GM18861 (cell line): ENCODE measurements around the gene CDH26.
"Not testable (repeated sequence)": the region's sequence is repeated elsewhere in the genome, so short reads cannot be mapped to it uniquely, and the experiment has no call there.

ENCODE experiments used
- ATAC-seq: cut with Tn5 transposase; IDR thresholded peaks from one replicate; pipeline ENCODE4 v1.9.1; 2021; ENCODE audit not compliant: unreplicated experiment

CDH26 gene

DNA sequence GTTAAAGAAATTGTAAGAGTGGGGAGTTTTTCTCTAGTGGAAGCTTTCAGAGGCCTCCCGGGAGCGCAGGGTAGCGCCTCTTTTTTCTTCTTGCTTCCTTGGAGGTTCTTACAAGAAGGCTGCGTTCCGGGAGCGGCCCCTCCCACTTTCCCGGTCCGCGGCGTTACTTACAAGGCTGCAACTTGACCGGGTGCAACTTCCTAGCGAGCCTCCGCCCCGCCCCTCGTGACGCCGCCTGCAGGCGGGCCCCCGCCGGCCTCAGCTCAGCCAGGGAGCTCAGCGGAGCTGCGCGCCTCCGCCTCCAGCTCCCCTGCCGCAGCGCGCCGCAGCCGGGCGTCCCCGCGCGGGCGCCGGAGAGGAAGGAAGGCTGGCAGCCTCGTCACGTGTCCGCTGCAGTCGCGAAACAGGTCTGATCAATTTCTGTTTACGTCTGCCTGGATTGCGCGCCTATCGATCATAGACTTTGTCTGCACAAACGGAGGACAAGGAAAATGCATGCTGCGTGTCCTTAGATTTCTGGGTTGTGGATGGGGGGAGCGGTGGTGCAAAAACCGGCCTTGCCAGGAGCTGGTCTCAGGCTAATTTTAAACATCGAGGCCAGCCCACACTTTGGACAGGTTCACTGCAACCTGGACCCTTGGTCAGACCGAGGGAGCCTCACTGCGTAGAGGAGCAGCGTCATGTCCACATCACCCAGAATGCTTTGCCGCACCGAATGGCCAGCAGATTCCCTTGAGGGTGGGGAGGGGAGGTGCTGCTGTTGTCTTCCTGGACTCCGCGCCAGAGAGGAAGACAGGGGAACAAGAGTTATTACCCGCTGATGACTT, 17.9 kb upstream of the CDH26 start, which contains the start of the genes FAM217B and PPP1R3D:
Gene FAM217B (plus strand): TSS at position 261 of the 827 bp plus-strand sequence. CDS start 3,555 bp downstream, outside the sequence.
Gene PPP1R3D (minus strand): TSS at position 177 of the 827 bp plus-strand sequence. CDS start 374 bp downstream, outside the sequence.
- ATAC-seq, result peak; percentile 94

DNA sequence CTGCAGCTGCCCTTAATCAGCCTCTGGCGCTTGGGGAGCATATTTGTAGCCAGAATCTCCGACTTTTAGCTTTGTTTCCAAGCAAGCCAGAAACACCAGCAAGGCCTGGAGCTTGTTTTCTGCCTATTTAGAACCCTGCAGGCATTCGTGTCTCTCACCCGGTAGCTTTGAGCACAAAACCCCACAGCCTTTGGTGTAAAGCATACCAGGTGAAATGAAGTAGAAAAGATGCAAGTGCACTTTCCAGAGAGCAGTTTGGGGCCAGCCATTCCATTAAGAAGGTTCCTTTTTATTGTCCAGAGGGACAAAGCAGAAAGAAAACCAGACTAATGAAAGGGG, 17.3 kb upstream of the CDH26 start:
- ATAC-seq, result no peak

GRCh38 chr20:59942245-59942644, 16.0 kb upstream of the CDH26 start:
- ATAC-seq, result no peak

- ATAC-seq, result no peak
These were observed 13.5 kb upstream of the CDH26 start for GRCh38 chr20:59944726-59945125.

GRCh38 chr20:59945175-59945574, 13.0 kb upstream of the CDH26 start:
- ATAC-seq, result no peak

DNA sequence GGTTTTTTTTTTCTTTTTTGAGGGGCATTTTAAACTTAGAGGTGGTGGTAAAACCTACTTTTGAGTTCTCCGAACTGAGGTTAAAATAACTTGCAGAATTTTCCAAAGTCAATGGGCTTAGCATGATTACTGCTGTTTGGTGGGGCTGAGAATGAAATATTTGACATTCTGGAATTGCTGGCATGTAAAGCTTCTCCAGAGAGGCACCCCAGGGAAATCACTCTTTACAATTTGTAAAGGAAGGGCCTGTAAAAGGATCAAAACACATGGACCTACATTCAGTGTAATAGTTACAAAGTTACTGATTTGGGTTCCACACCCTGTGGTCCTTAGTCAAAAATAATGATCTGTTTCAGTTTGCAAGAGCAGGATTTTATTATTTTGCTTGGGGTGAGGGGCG, 12.5 kb upstream of the CDH26 start:
- ATAC-seq, result no peak

DNA sequence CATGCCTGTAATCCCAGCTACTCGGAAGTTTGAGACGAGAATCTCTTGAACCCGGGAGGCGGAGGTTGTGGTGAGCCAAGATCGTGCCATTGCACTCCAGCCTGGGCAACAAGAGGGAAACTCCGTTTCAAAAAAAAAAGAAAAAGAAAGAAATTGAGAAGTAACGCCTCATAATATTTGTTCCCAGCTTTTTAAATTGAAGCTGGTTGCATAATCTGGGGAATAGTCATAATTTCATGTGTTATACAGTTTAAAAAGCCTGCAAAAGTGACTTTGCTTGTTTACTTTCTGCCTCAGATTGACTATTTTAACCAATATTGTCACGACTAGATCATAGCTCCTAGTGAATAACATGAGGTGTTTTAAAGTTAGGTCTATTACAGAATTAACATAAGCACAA, 10.8 kb upstream of the CDH26 start:
- ATAC-seq, result no peak

DNA sequence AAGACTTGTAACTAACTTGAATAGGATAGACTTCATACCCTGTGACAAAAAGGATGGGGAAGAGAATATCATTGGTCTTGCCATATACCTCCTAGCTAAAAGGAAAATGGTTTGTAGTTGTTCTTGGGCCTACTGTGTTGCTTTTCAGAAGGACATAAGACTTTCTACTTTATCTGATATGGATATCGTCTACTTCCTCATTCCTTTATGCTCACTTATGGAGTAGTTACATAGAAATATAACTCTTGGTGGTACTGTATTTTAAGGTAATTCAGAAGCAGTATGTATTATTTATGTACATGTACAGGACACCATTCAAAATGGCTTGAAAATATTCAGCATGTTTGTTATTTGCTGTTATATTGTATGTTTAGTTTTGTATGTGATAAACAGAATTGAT, 10.0 kb upstream of the CDH26 start:
- no peak for ATAC-seq

DNA sequence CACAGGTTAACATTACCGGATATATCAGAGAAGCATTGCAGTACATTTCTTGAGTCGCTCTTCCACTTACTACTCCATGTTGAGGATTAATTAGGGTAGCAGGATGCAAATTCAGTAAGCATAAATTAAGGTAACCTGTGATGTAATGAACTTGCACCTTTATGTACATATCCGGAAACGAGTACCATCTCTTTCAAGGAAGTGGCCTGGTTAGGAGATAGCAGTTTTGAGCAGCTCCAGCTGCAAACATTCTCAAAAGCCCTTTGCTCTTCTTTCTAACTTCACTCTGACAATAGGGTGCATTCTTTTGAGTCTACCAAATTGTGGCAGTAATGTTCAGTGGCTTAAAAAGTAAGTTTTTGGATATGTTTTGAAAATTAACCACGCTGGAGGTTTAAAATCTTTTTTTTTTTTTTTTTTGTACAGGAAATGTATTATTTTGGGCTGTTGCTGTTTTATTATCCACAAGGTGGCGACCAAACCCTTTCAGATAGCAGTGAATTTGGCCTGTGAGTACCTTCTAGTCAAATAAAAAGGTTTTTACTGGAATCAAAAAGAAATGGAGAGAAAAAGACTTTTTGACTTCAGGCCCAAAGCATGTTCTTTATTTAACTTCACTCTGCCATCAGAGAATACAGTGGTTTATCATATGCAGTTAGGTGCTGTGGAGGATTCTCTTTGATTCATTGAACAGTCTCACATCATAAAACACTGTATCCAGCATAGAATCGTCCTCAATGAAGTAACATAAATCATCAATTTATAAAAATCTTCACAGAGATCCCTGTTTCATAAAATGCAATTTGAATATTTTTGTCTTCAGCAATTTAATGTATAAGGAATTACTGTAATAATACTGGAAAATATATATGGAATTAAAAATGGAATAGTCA, 9.1 kb upstream of the CDH26 start:
- no peak for ATAC-seq

DNA sequence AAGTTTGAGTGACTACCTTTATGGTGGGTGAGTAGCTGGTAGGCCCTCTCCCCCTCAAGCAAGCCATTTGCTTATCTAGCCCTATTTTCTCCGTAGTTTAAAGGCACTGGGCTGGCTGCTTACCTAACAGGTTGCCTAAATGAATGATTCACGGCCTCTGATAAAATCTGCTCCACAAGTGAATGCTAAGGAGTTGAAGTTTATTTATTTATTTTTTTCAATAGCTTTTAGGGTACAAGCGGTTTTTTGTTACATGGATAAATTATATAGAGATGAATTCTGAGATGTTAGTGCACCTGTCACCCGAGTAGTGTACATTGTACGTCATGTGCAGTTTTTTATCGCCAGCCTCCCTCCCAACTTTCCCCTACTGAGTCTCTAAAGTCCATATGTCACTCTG, 8.3 kb upstream of the CDH26 start:
- no peak for ATAC-seq

DNA sequence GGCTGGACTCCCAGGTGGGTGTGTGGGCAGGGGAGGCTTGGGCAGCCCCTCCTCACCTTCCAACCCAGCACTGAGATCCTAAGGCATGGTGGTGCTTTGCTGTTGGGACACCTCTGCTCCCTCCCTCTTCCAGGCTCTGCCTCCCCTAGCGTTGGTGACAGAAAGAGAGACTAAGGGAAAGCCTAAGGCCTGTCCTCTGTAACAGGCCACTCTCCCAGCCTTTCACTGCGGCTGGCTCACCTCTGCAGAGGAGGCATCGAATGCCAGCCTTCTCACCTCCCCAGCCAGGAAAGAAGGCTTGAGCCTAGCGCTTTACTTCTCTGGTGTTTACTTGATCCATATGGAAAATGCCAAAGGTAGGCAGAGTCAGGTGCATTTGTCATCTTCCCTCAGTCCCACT, 3.5 kb upstream of the CDH26 start:
- ATAC-seq, result no peak

- peak; percentile 46 for ATAC-seq
These were observed 3.0 kb upstream of the CDH26 start for GRCh38 chr20:59955131-59955796.

DNA sequence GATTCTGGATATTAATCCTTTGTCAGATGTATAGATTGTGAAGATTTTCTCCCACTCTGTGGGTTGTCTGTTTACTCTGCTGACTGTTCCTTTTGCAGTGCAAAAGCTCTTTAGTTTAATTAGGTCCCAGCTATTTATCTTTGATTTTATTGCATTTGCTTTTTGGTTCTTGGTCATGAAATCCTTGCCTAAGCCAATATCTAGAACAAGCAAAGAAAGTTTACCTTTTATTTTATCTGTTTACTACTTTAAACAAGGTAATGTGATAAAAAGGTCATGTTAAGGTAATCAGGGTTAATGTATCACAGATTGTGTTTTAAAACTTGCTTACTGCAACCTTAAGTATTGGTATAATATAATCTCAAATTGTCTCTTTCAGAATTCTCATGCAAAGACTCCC, 655 bp upstream of the CDH26 start:
- ATAC-seq, result not testable (repeated sequence)

DNA sequence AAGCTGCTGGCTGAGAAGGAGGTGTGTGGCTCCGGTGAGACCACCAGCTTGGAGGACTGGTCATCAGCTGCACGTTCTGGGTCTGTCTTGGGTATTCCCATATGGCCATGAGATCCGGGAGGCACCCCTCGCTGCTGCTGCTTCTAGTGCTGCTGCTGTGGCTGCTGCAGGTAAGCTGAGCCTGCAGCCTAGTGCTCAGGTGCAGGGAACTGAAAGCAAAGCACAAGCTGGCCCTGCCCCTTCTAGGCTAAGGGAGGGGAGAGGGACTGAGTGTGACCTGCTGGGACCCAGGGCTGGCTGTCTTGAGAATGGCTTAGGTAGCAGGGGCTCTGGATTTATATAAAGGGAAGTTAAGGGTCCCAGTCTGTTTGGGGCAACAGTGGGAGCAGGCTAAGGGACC, 403 bp downstream of the CDH26 start:
- ATAC-seq, result no peak

DNA sequence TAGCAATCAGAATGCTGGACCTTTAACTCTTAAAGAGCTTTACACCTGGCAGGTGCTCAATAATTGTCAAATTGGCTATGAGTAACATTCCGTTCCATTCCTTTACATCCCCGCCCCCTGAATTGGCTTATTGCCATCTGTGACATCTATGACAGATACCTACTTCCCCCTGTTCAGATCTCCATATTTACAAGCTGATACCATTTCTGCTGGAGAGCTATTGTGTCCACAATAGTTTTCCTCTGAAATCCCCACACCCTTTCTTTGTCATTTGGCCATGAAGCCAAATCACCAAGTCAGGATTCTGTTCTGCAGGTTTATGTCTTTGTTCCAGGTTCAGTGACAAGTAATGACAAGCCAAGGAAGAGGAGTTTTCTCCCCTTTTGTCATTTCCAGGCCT, 3.2 kb downstream of the CDH26 start:
- ATAC-seq, result no peak

DNA sequence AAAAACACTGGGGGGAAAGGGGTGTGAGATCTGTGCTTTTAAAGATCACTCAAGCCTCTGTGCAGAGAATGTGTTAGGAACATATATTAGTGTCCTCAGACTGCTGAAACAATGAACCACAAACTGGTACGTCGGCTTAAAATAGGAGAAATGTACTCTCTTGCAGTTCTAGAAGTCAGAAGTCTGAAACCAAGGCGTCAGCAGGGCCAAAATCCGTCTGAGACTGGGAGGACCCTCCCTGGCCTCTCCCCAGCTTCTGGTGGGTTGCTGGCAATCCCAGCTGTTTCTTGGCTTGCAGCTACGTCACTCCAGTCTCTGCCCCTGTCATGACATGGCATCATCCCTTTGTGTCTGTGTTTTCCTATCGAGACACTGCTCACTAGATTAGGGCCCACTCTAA, 3.9 kb downstream of the CDH26 start:
- ATAC-seq, result no peak

- ATAC-seq, result no peak
These were observed 8.2 kb downstream of the CDH26 start for GRCh38 chr20:59966428-59966827.

GRCh38 chr20:59971428-59971827, 13.2 kb downstream of the CDH26 start:
- ATAC-seq, result no peak

DNA sequence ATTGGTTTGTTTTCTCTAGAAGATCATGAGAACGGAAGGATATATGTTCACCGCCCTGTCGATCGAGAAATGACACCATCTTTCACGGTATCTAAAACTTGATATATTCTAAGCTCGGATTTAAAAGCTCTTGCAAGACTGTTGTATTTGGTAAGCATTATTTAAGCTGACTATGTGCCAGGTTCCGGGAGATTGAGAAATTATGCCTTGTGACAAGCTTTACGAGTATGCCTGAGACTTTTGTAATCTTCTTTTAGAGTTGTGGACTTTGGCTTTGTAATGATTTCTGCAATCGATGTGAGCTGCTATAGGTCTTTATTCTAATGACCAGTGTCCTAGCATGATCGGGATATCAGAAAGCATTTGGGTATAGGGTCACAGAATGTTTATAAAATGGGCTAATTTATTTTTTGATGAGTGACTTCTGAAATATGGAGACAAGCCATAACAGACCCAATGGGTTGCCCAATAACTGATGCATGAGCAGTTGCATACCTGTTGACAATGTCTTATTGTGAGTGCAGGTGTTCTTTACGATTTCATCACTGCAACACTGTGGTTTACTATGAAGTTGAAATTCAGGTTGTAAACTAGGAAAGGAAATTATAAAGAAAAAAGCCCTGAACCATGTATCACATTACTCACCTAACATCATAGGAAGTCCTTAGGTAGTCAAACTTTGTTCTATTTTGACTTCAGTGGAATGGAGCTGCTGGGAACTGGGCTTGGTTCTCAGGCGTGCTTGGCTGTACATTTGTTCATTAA, 14.0 kb downstream of the CDH26 start:
- ATAC-seq, result no peak

- no peak for ATAC-seq
These were observed 18.0 kb downstream of the CDH26 start for GRCh38 chr20:59976156-59976782.
